GM23338 (cell line): ENCODE data around the gene PAX2. TPM values are rescaled to one million over a fixed set of nuclear protein-coding genes. Genes with fewer than 3 reads are reported as not detected.

ENCODE experiments used
- ATAC-seq: fragments of 200-7000 bp; cut with Tn5 transposase; 3 replicates; pipeline ENCODE4 v1.9.1; 2020
- DNase-seq: peaks from one replicate; pipeline ENCODE4 v3.0.0-alpha.2; 2015; ENCODE audit warnings: low spot score
- H2AFZ ChIP-seq: fragments of 200-600 bp; sonication (generic); 2 replicates; pipeline ENCODE4 v1.8.0; 2016; ENCODE audit warnings: antibody characterized with exemption, mild to moderate bottlenecking, moderate library complexity
- H3F3A ChIP-seq: fragments of 200-600 bp; sonication (generic); replicated peaks from 2 replicates; pipeline ENCODE4 v1.8.0; 2017; ENCODE audit warnings: antibody characterized with exemption, mixed run types, low read depth
- H3K27ac ChIP-seq: fragments of 200-600 bp; sonication (generic); 2 replicates; pipeline ENCODE4 v1.6.1; 2016; ENCODE audit warnings: low read depth
- H3K27me3 ChIP-seq: fragments of 200-600 bp; sonication (generic); 2 replicates; pipeline ENCODE4 v1.8.0; 2016; ENCODE audit warnings: mild to moderate bottlenecking, mixed run types, moderate library complexity; ENCODE audit not compliant: insufficient read depth
- H3K36me3 ChIP-seq: fragments of 200-600 bp; sonication (generic); 2 replicates; pipeline ENCODE4 v1.8.0; 2016; ENCODE audit warnings: mild to moderate bottlenecking; ENCODE audit not compliant: insufficient read depth
- H3K4me1 ChIP-seq: fragments of 200-600 bp; sonication (generic); 2 replicates; pipeline ENCODE4 v1.8.0; 2016; ENCODE audit warnings: mild to moderate bottlenecking, moderate library complexity; ENCODE audit not compliant: insufficient read depth
- H3K4me2 ChIP-seq: fragments of 200-600 bp; sonication (generic); 2 replicates; pipeline ENCODE4 v1.7.1; 2017; ENCODE audit warnings: mixed run types
- H3K4me3 ChIP-seq: fragments of 200-600 bp; sonication (generic); 2 replicates; pipeline ENCODE4 v1.6.1; 2016; ENCODE audit warnings: mixed run types
- H3K79me2 ChIP-seq: fragments of 200-600 bp; sonication (generic); replicated peaks from 2 replicates; pipeline ENCODE4 v1.8.0; 2017; ENCODE audit warnings: mild to moderate bottlenecking; ENCODE audit not compliant: insufficient read depth
- H3K9me2 ChIP-seq: fragments of 200-600 bp; sonication (generic); 2 replicates; pipeline ENCODE4 v1.8.0; 2017; ENCODE audit not compliant: insufficient read depth
- H4K20me1 ChIP-seq: fragments of 200-600 bp; sonication (generic); replicated peaks from 2 replicates; pipeline ENCODE4 v1.8.0; 2017; ENCODE audit warnings: mild to moderate bottlenecking; ENCODE audit not compliant: insufficient read depth
- H3K27ac Mint-ChIP-seq: 2 replicates; pipeline ENCODE4 v1.8.0; 2020; ENCODE audit warnings: inconsistent platforms, mild to moderate bottlenecking, moderate library complexity, mixed read lengths
- H3K27me3 Mint-ChIP-seq: 3 replicates; pipeline ENCODE4 v1.8.0; 2022; ENCODE audit warnings: low read depth, mild to moderate bottlenecking, moderate library complexity, mixed read lengths, inconsistent platforms; ENCODE audit not compliant: insufficient read depth, poor library complexity
- H3K36me3 Mint-ChIP-seq: 3 replicates; pipeline ENCODE4 v1.8.0; 2021; ENCODE audit warnings: low read depth, mild to moderate bottlenecking, inconsistent platforms, moderate library complexity, mixed read lengths
- H3K4me1 Mint-ChIP-seq: 3 replicates; pipeline ENCODE4 v1.8.0; 2020; ENCODE audit warnings: mild to moderate bottlenecking, inconsistent platforms, mixed read lengths
- H3K4me3 Mint-ChIP-seq: 3 replicates; pipeline ENCODE4 v1.8.0; 2021; ENCODE audit warnings: moderate library complexity, mild to moderate bottlenecking, inconsistent platforms, mixed read lengths
- H3K9me3 Mint-ChIP-seq: 3 replicates; pipeline ENCODE4 v1.8.0; 2020; ENCODE audit warnings: moderate library complexity, mild to moderate bottlenecking, inconsistent platforms, mixed read lengths
- CREB1 ChIP-seq: fragments of 250-450 bp; sonication (Bioruptor Pico); IDR thresholded peaks from 2 replicates; pipeline ENCODE4 v1.5.0; 2020; ENCODE audit warnings: low read depth, mild to moderate bottlenecking, moderate library complexity
- CTCF ChIP-seq, 2 experiments: fragments of 200-600 bp in 1 of 2; sonication (generic) in 1 of 2; conservative IDR thresholded peaks; 2 replicates each; pipeline versions ENCODE4 v1.5.1 to v1.6.1; 2016 to 2017; ENCODE audit warnings: antibody characterized with exemption in 2 of 2, low read depth in 2 of 2, mild to moderate bottlenecking in 2 of 2, moderate library complexity in 1 of 2
- EZH2 ChIP-seq: fragments of 200-600 bp; sonication (generic); IDR thresholded peaks from one replicate; pipeline ENCODE4 v1.8.0; 2017; ENCODE audit warnings: antibody characterized with exemption, mild to moderate bottlenecking, low read depth; ENCODE audit not compliant: unreplicated experiment
- EZH2phosphoT487 ChIP-seq: fragments of 200-600 bp; sonication (generic); IDR thresholded peaks from one replicate; pipeline ENCODE4 v1.8.1; 2018; ENCODE audit warnings: antibody characterized with exemption; ENCODE audit not compliant: unreplicated experiment
- NANOG ChIP-seq: IDR thresholded peaks from 2 replicates; pipeline ENCODE4 v1.6.1; 2016; ENCODE audit warnings: antibody characterized with exemption, borderline replicate concordance
- REST ChIP-seq: IDR thresholded peaks from one replicate; pipeline ENCODE4 v1.6.1; 2018; ENCODE audit warnings: antibody characterized with exemption; ENCODE audit not compliant: unreplicated experiment
- ZNF114 ChIP-seq: fragments of 250-450 bp; sonication (Bioruptor Pico); IDR thresholded peaks from 2 replicates; pipeline ENCODE4 v1.5.0; 2020; ENCODE audit warnings: mild to moderate bottlenecking, moderate library complexity
- ZNF331 ChIP-seq: fragments of 250-450 bp; sonication (Bioruptor Pico); IDR thresholded peaks from 2 replicates; pipeline ENCODE4 v1.5.0; 2020; ENCODE audit warnings: low read depth, mild to moderate bottlenecking, moderate library complexity
- polyA plus RNA-seq: library from polyadenylated mRNA; unstranded; fragments of >200 nt; fragmentation: Nextera tagmentation; extraction: Ambion mirVana; gene quantifications from 2 replicates; pipeline ENCODE4 v1.2.1, GENCODE V29; 2016
- total RNA-seq: library from RNA; depleted of rRNA; stranded (reverse); fragments of >200 nt; shearing (Covaris generic); gene quantifications from 2 replicates; pipeline ENCODE4 v1.2.3, GENCODE V29; 2014
- TF ChIP-seq, protein P1 (sequence below): fragments of 250-450 bp; sonication (Bioruptor Pico); IDR thresholded peaks from 2 replicates; pipeline ENCODE4 v1.5.0; 2020; ENCODE audit warnings: mild to moderate bottlenecking, moderate library complexity

PAX2 gene
- total and polyA plus RNA-seq, 2 experiments from 2014 or later = not detected

DNA sequence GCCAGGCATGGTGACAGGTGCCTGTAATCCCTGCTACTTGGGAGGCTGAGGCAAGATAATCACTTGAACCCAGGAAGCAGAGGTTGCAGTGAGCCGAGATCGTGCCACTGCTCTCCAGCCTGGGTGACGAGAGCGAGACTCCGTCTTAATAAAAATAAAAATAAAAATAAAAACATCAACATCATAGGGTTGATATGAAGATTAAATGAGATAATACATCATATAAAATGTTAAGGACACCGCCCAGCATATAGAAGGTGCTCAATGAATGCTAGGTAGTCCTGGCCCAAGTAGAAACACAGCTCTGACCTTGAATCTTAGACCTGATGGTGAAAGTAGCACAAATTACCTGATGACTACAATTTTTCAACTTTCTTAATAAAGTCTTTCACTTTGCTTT is 74.0 kb downstream of the PAX2 start (continued):
- TF ChIP-seq, protein P1, sequence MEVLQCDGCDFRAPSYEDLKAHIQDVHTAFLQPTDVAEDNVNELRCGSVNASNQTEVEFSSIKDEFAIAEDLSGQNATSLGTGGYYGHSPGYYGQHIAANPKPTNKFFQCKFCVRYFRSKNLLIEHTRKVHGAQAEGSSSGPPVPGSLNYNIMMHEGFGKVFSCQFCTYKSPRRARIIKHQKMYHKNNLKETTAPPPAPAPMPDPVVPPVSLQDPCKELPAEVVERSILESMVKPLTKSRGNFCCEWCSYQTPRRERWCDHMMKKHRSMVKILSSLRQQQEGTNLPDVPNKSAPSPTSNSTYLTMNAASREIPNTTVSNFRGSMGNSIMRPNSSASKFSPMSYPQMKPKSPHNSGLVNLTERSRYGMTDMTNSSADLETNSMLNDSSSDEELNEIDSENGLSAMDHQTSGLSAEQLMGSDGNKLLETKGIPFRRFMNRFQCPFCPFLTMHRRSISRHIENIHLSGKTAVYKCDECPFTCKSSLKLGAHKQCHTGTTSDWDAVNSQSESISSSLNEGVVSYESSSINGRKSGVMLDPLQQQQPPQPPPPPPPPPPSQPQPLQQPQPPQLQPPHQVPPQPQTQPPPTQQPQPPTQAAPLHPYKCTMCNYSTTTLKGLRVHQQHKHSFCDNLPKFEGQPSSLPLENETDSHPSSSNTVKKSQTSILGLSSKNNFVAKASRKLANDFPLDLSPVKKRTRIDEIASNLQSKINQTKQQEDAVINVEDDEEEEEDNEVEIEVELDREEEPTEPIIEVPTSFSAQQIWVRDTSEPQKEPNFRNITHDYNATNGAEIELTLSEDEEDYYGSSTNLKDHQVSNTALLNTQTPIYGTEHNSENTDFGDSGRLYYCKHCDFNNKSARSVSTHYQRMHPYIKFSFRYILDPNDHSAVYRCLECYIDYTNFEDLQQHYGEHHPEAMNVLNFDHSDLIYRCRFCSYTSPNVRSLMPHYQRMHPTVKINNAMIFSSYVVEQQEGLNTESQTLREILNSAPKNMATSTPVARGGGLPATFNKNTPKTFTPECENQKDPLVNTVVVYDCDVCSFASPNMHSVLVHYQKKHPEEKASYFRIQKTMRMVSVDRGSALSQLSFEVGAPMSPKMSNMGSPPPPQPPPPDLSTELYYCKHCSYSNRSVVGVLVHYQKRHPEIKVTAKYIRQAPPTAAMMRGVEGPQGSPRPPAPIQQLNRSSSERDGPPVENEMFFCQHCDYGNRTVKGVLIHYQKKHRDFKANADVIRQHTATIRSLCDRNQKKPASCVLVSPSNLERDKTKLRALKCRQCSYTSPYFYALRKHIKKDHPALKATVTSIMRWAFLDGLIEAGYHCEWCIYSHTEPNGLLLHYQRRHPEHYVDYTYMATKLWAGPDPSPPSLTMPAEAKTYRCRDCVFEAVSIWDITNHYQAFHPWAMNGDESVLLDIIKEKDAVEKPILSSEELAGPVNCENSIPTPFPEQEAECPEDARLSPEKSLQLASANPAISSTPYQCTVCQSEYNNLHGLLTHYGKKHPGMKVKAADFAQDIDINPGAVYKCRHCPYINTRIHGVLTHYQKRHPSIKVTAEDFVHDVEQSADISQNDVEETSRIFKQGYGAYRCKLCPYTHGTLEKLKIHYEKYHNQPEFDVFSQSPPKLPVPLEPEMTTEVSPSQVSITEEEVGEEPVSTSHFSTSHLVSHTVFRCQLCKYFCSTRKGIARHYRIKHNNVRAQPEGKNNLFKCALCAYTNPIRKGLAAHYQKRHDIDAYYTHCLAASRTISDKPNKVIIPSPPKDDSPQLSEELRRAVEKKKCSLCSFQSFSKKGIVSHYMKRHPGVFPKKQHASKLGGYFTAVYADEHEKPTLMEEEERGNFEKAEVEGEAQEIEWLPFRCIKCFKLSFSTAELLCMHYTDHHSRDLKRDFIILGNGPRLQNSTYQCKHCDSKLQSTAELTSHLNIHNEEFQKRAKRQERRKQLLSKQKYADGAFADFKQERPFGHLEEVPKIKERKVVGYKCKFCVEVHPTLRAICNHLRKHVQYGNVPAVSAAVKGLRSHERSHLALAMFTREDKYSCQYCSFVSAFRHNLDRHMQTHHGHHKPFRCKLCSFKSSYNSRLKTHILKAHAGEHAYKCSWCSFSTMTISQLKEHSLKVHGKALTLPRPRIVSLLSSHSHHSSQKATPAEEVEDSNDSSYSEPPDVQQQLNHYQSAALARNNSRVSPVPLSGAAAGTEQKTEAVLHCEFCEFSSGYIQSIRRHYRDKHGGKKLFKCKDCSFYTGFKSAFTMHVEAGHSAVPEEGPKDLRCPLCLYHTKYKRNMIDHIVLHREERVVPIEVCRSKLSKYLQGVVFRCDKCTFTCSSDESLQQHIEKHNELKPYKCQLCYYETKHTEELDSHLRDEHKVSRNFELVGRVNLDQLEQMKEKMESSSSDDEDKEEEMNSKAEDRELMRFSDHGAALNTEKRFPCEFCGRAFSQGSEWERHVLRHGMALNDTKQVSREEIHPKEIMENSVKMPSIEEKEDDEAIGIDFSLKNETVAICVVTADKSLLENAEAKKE (CRISPR knock-in tag) = no peak
- TF ChIP-seq CTCF (conservative IDR thresholded peaks at IDR 0.05; ENCODE audit: low read depth in 2 of 2) (no peak), NANOG (no peak), ZNF114 (CRISPR knock-in tag) (no peak)

DNA sequence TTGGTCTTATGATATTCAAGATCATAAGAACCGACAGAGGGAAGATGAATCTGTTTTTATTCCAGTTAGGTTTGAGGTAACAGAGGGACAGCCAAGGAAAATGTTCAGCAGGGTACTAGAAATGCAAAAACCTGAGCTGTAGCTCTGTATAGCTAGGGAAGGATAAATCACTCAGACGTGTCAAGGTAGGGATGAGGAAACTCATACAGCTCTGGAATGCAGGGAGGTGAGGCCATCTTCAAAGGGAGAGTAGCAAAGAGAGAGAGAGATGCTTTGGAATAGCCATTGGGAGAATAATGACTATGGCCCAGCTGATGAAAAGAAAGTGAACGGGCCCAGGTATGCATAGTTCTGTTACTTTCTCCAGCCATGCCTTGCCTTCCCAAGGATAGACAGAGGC is 77.8 kb downstream of the PAX2 start:
- H3K27me3 Mint-ChIP-seq = peaks cover 72% of the 10 kb centered on the region
- H3K27ac Mint-ChIP-seq = no peak overlapping the region
- peaks cover 7% of the 10 kb centered on the region; the same call in 1 of the 2 replicates for H3K4me1 ChIP-seq
- no peaks in the 10 kb centered on the region for H3F3A ChIP-seq
- no peaks in the 10 kb centered on the region for H3K9me2 ChIP-seq
- TF ChIP-seq EZH2 (peak; percentile 19), ZNF331 (CRISPR knock-in tag) (no peak), EZH2phosphoT487 (no peak), CREB1 (CRISPR knock-in tag) (no peak), REST (no peak), ZNF114 (CRISPR knock-in tag) (no peak)
- H3K27ac ChIP-seq = no peak overlapping the region
- H3K9me3 Mint-ChIP-seq = no peaks in the 10 kb centered on the region
- H3K4me3 Mint-ChIP-seq = no peak overlapping the region
- peaks cover 12% of the 10 kb centered on the region; the same call in 2 of the 3 replicates for H3K4me1 Mint-ChIP-seq
- DNase-seq (no peak), ATAC-seq (no peak)
- H3K4me3 ChIP-seq = no peak overlapping the region
- no peak overlapping the region for H3K4me2 ChIP-seq
- no peaks in the 10 kb centered on the region for H3K79me2 ChIP-seq
- H2AFZ ChIP-seq = no peak overlapping the region
- peaks cover 97% of the 10 kb centered on the region for H3K27me3 ChIP-seq
- peaks cover 4% of the 10 kb centered on the region; the same call in 1 of the 2 replicates for H4K20me1 ChIP-seq
- no peaks in the 10 kb centered on the region for H3K36me3 ChIP-seq
- H3K36me3 Mint-ChIP-seq = no peaks in the 10 kb centered on the region
